ENCODE data around the gene ONECUT3.
"Not testable (repeated sequence)": the region's sequence is repeated elsewhere in the genome, so short reads cannot be mapped to it uniquely, and the experiment has no call there.

ONECUT3 gene

DNA sequence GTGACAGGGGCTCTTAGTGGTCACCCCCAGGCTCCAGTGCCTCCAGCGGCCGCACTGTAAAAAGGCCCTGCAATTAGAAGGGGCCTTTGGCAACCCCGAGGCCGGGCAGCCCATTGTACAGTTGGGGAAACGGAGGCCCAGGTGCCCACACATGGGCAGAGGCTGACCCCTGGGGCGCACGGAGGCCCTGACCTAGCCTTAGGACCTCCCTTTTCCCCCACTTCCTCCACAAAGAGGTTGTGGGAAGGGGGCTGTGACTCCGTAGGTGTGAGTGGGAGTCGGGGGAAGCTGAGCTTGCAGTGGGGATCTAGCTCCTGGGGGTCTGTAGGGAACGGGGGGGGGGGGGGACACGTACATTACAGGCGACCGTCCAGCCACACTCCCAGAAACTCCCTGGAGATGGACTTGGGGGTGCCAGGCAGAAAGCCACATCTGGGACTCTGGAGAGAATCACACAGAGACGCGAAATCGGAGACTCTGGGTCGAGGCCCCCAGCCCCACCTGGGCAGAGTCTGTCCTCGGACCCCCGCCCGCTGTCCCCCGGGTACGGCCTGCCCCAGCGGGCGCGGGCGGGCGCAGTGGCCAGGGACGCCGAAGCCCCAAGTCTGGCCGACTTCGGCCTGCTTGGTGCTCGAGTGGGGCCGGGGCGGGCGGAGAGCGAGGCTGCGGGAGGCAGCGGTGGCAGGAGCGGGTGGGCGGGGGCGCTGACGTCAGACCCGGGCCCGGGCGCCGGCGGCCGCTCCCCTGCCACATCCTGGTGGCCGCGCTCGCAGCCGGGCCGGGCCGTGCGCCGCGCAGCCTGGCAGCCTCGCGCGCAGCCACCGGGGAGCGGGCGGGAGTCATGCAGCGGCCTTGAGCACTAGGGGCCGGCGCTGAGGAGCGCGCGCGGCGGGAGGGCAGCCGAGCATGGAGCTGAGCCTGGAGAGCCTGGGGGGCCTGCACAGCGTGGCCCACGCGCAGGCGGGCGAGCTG, at the start of gene ONECUT3:
TSS of gene ONECUT3 (plus strand) at position 750 of the 972 bp plus-strand sequence. CDS start at position 907, 157 bp downstream.
- intact Hi-C loops (cut with DNase I): no loop called here
- no peak for DNase-seq

DNA sequence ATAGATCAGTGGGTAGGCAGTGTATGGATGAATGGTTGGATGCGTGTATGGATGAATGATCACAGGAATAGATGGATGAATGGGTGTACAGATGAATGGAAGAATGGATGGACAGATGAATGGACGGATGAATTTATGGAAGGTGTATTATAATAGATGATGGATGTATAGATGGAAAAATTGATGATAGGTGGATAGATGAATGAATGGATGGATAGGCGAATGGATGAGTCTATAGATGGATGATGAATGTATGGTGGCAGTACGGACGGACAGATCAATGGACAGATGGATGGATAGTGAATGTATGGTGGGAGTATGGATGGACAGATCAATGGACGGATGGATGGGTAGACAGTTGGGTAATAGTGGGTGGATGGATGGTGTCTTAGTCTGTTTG, 49.0 kb upstream of the ONECUT3 start:
- intact Hi-C loops (cut with DNase I): no loop called here
- no peak for DNase-seq

DNA sequence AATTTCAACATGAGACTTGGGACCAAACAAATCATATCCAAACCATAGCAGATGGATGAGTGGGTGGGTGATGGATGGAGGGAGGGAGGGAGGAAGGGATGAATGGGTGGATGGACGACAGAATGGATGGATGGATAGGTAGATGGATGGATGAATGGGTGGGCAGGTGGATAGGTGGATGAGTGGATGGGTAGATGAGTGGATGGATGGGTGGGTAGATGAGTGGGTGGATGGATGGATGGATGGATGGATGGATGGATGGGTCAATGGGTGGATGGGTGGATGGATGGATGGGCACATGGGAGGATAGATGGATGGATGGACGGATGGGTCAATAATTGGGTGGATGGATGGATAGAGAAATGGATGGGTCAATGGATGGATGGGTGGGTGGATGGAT, 47.9 kb upstream of the ONECUT3 start:
- intact Hi-C loops (cut with DNase I): no loop called here
- DNase-seq: no peak

DNA sequence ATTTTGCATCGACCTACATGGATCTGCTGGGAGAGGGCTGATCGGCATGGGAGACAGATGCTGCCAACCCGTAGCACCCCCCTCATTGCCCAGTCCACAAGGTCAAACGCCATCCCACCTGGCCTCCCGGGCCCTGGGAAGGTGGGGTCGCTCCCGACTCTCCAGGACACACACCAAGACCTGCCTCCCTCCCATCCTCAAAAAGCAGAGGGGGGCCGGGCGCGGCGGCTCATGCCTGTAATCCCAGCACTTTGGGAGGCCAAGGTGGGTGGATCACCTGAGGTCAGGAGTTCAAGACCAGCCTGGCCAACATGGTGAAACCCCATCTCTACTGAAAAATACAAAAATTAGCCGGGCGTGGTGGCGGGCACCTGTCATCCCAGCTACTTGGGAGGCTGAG, 46.7 kb upstream of the ONECUT3 start:
- intact Hi-C loops (cut with DNase I); DNase-seq: not testable (repeated sequence)

DNA sequence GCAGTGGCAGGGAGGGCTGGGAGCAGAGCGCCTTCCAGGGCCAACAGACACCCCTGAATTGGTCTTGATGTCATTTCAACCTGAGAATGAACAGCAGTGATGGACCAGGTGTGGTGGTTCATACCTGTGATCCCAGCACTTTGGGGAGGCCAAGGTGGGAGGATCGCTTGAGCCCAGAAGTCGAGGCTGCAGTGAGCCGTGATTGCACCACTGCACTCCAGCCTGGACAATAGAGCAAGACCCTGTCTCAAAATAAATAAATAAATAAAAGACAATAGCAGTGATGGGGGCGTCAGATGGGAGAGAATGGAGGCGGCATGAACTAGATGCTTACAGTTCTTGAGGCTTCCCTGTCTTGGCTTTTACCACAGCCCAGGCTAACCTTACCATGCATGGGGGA, 46.1 kb upstream of the ONECUT3 start:
- intact Hi-C loops (cut with DNase I): no loop called here
- DNase-seq: no peak

DNA sequence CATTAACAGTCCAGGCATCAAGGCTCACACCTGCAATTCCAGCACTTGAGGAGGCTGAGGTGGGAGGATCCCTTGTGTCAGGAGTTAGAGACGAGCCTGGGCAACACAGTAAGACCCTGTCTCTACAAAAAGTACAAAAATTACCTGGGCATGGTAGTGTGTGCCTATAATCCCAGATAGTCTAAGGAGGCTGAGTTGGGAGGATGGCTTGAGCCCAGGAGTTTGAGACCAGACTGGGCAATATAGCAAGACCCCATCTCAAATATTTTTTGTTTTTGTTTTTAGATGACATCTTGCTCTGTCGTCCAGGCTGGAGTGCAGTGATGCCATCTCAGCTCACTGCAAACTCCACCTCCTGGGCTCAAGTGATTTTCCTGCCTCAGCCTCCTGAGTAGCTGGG, 40.1 kb upstream of the ONECUT3 start:
- DNase-seq: no peak
- intact Hi-C loops (cut with DNase I): no loop called here

DNA sequence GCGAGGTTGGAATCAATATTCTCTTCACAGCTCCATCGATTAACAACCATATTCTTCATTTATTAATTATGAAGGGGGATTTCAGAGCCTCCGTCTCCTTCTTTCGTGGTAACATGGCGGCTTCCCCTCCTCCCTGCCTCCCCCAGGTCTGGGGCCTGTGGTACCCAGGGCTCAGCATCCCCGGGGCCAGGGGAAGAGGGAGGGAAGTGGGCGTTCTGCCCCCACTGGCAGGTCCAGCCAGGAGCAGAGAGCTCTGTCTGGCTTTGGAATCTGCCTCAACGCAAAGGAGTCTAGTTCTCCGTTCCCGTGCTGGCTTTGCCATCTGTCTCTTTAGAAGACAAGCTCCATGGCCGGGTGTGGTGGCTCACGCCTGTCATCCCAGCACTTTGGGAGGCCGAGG, 37.8 kb upstream of the ONECUT3 start:
- DNase-seq: no peak
- intact Hi-C loops (cut with DNase I): no loop called here

DNA sequence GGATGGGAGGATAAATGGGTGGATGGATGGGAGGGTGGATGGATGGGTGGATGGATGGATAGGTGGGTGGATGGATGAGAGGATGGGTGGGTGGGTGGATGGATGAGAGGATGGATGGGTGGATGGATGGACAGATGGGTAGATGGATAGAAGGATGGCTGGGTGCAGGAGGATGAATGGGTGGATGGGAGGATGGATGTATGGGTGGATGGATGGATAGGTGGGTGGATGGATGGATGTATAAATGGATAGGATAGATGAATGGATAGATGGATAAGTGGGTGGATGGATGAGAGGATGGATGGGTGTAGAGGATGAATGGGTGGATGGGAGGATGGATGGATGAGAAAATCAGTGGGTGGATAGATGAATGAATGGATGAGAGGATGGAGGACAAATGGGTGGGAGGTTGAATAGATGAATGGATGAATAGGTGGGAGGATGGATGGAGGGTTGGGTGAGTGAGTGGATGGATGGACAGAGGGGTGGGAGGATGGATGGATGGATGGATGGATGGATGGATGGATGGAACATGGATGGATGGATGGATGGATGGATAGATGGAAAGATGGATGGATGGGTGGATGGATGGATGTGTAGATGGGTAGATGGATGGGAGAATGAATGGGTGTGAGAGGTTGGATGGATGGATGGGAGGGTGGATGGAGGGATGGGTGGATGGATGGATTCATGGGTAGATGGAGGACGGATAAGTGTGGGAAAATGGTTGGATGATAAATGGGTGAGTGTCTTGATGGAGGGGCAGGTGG, 35.9 kb upstream of the ONECUT3 start:
- no peak for DNase-seq
- intact Hi-C loops (cut with DNase I): no loop called here

DNA sequence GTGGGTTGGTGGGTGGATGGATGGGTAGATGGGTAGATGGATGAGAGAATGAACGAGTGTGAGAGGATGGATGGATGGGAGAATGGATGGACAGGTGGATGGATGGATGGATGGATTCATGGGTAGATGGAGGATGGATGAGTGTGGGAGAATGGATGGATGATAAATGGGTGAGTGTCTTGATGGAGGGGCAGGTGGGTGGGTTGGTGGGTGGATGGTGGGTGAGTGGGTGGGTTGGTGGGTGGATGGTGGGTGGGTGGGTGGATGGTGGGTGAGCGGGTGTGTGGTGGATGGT, 35.4 kb upstream of the ONECUT3 start:
- DNase-seq: no peak
- intact Hi-C loops (cut with DNase I): no loop called here

DNA sequence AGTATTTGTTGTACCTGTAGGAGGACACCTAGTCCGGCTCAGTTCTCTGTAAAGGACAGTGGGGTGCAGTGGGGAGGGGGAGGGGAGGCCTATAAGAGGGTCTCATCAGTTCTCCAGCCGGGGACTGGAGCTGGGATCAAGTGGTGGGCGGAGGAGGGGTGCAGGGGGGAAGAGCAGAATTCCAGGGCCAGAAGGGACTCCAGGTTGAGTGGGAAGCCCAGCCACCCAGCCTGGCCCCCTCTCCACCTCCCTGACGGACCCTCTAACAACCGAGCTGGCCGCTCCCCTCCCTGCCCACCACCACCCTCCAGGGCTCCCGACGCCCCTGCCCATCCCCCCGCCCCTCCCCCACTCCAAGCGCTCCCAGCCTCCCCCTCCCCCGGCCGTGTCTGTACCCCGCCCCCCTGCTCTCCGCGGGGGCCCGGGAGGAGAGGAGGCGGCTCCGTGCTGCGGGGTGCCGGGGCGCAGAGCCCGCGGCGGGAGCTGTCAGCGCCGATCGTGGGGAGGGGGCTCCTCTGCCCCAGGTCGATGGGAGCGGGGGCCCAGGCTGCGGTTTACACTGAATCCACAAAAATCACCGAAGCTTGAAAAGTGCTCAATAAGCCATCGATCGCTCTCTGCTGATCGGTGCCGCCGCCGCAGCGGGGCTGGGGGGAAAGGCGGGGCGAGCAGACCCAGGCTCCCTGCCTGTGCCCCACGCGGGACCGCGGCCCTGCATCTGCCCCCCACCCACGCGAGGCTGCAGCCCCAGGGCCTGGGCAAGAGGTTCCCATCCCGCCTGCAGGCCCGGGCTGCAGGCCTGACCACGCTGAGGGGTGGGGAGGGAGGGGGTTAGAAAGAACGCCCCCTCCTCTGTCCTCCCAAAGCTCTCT, 34.6 kb upstream of the ONECUT3 start:
- intact Hi-C loops (cut with DNase I): no loop called here
- DNase-seq: peak in 1 of 42 donors; percentile 16

DNA sequence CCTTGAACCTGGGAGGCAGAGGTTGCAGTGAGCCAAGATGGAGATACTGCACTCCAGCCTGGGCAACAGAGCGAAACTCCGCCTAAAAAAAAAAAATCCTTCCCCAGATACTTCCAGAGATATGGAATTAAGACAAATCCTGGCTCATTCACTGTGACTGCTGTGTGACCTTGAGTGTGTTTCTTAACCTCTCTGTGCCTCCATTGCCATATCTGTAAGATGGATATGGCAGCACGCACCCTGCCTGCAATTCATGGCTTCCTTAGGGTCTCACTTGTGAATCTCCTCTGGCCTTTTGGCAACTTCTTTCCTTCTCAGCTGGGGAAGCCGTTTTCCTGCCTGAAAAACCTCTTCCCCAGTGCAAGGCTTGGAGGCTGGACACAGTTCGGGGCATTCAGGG, 33.8 kb upstream of the ONECUT3 start:
- no peak for DNase-seq

DNA sequence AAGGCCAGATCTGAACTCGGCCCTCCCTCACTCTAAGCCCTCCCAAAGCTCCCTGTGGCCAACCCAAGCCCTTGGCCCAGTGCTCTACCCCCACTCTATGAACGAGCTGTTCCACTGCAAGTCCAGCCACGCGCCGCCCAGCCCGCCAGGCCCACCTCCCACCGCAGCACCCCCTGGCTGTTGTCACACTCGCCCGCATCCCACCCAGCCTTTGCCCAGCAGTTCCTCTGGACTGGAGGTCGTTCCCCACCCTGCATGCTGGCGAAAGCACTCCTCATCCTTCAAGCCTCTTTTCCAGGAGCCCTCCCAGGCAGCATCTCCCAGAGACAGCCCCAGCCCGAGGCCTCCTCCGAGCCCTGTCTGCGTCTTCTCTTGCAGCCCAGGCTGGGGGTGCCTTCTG, 33.1 kb upstream of the ONECUT3 start:
- DNase-seq: no peak
- intact Hi-C loops (cut with DNase I): no loop called here

More for the DNA sequence above, 33.8 kb upstream of the ONECUT3 start:
- intact Hi-C loops (cut with DNase I): no loop called here

DNA sequence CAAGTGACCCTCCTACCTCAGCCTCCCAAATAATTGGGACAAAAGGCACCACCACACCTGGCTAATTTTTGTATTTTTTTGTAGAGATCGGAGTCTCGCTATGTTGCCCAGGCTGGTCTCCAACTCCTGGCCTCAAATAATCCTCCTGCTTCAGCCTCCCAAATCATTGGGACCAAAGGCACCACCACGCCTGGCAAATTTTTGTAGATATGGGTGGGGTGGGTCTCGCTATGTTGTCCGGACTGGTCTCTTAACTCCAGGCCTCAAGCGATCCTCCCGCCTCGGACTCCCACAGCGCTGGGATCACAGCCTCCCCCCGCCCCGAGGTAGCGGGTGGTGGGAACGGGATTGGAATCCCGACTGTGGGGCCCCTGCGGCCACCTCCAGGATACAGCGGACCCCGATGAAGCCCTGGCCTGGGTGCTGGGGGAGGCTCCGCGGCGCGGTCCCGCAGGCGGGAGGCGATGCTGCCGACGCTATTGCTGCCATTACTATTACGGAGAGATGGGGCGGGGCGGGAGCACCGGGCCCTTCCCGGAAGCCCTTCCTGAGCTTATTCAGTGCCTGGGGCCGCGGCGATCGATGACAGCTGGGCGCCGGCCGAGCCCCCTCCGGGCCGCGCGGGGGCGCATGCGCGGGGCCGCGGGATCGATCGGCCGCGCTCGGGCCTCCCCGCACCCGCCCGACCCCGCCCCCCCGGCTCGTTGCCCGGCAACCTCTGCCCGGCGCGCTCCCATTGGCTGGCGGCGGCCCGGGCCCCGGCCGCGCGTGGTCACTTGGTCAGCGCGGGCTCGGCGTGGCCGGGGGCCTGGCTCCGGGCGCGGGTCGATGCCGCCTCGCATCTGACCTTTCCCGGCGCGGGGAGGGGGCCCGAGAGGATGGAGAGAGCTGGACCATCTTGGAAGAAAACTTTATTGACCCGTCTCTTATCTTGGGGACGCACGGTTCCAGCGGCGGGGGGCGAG, 27.9 kb upstream of the ONECUT3 start:
- peak; percentile 13 to 88 (median 72) for DNase-seq

DNA sequence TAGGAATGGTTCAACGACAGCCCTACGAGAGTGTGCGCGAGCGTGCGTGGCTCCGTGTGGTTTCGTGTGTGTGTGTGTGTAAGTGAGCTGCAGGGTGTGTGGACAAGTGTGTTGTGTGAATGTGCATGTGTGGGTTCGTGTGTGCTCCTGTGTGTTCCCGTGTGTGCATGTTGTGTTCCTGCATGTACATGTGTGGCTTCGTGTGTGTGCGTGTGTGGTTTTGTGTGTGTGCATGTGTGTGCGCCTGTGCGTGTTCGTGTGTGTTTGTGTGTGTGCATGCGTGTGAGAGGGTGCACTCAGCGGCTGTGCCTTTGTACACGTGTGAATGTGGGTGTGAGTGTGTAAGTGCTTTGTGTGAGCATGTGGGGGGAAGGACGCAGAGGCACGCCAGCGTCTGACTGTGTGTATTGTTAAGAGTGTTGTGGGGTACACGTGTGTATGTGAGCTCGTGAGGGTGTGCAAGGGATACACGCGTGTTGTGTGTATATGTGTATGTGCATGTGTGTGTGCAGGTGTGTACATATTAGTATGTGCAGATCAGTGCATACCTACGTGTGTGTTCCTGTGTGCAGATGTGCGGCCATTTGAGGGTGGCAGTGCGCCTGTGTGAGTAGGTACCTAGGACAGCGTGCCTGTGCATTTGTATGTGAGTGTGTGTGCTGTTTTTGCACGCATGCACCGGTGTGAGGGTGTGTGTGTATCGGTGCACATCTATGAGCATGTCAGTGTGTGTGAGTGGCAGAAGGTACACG, 24.3 kb upstream of the ONECUT3 start:
- DNase-seq: no peak
- intact Hi-C loops (cut with DNase I): no loop called here

More for the DNA sequence above, 27.9 kb upstream of the ONECUT3 start:
- intact Hi-C loops (cut with DNase I): no loop called here

DNA sequence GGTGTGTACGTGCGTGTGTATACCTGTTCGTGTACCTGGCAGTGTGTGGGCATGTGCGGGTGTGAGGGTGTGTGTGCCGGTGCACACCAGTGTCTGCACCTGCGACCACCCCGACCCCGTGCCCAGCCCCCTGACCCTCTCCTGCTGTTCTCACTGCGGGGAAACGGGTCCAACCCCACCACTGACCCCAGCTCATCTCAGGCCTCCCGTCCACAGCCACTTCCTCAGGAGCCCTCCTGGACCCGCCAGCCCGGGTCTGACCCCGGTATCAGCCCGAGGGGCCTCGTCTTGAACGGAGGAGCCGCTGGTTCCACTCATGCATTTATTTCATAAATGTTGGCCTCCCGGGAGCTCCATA, 23.8 kb upstream of the ONECUT3 start:
- no peak for DNase-seq
- intact Hi-C loops (cut with DNase I): no loop called here

DNA sequence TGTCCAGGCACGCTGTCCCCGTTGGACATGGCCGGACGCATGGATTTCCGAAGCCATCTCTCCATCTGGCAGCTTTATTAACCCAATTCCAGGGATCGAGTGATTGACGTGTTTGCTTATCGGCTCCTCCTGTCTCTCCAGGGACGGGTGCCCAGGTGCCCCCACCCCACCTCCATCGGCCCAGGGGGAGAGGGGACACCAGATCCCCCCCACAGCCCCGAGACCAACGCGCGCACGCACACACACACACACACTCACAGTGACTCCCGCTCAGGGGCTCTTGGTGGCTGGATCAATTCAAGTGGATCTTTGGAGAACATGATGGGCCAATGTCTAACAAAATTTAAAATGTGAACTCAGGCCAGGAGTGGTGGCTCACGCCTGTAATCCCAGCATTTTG, 23.1 kb upstream of the ONECUT3 start:
- DNase-seq: no peak
- intact Hi-C loops (cut with DNase I): no loop called here

DNA sequence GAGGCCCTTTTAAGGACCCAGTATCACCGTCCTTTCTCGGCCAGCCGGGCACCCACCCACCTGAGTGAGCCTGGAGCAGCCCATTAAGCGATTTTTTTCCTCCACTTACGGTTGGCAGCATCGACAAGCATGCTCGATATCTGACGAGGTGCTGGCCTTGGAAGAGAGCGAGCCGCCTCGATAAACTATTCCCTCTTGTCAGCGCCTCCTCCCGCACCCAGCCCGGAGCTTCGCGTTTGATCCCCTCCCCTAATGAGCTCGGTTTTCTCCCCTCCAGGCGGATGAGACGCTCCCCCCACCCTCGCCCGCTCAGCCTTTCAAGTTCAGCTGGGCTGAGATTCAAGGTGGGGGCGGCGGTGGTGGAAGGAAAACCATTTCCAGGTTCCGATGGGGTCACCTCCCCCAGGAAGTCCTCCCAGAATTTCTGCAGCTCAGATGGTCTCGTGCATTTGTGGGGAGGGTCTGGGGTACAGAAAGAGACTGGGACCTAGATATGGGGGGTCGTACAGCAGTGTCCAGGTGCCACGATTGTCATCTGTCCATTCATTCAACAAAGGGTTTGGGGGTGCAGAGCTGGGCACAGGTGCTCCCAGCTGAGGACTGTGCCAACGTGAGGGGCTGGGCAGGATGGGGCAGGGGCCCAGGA, 18.9 kb upstream of the ONECUT3 start:
- DNase-seq: no peak
- intact Hi-C loops (cut with DNase I): no loop called here
